ENCODE results near the gene INAFM2.

INAFM2 gene

GRCh38 chr15:40312370-40313158 is 10.9 kb upstream of the INAFM2 start:
- no peak for DNase-seq (ENCODE audit: low read depth)
- TF ChIP-seq, protein P1, sequence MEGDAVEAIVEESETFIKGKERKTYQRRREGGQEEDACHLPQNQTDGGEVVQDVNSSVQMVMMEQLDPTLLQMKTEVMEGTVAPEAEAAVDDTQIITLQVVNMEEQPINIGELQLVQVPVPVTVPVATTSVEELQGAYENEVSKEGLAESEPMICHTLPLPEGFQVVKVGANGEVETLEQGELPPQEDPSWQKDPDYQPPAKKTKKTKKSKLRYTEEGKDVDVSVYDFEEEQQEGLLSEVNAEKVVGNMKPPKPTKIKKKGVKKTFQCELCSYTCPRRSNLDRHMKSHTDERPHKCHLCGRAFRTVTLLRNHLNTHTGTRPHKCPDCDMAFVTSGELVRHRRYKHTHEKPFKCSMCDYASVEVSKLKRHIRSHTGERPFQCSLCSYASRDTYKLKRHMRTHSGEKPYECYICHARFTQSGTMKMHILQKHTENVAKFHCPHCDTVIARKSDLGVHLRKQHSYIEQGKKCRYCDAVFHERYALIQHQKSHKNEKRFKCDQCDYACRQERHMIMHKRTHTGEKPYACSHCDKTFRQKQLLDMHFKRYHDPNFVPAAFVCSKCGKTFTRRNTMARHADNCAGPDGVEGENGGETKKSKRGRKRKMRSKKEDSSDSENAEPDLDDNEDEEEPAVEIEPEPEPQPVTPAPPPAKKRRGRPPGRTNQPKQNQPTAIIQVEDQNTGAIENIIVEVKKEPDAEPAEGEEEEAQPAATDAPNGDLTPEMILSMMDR (IDR thresholded peaks at IDR 0.05; ENCODE audit: insufficient read depth, low read depth, low read length, missing control alignments) = no peak
- no peak overlapping the region for H3K4me3 ChIP-seq (ENCODE audit: low read depth, low read length)

- H3K4me3 ChIP-seq (ENCODE audit: low read depth, low read length) = no peak overlapping the region
- TF ChIP-seq, protein P1 (IDR thresholded peaks at IDR 0.05; ENCODE audit: insufficient read depth, low read depth, low read length, missing control alignments) = no peak
- peak; percentile 39 for DNase-seq (ENCODE audit: low read depth)
These were observed 9.7 kb upstream of the INAFM2 start for GRCh38 chr15:40313531-40314398.

- TF ChIP-seq, protein P1 (IDR thresholded peaks at IDR 0.05; ENCODE audit: insufficient read depth, low read depth, low read length, missing control alignments) = no peak
- no peak overlapping the region for H3K4me3 ChIP-seq (ENCODE audit: low read depth, low read length)
- DNase-seq (ENCODE audit: low read depth) = no peak
These were observed 8.7 kb upstream of the INAFM2 start for GRCh38 chr15:40314723-40315276.

GRCh38 chr15:40316931-40317330 is 6.6 kb upstream of the INAFM2 start:
- TF ChIP-seq, protein P1 (IDR thresholded peaks at IDR 0.05; ENCODE audit: insufficient read depth, low read depth, low read length, missing control alignments) = no peak
- H3K4me3 ChIP-seq (ENCODE audit: low read depth, low read length) = no peak overlapping the region
- DNase-seq (ENCODE audit: low read depth) = no peak

DNA sequence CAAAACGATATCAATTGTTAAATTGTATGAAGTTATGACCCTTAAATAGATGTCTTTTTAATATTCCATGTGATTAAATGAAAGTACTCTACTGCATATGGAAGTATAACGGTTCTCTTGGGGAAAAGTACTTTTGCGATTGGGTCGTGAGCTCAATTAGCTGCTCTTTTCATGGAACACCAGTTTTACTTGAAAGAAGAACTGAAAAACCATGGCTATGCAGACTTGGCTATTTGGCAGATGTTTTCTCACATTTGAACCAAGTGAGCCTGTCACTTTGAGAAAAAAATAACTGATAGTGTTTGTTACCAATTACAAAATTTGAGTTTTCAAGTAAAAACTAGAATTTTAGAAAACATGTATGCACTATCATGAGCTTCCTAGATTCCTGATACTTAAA is 5.9 kb upstream of the INAFM2 start:
- DNase-seq (ENCODE audit: low read depth) = no peak
- no peak overlapping the region for H3K4me3 ChIP-seq (ENCODE audit: low read depth, low read length)
- TF ChIP-seq, protein P1 (IDR thresholded peaks at IDR 0.05; ENCODE audit: insufficient read depth, low read depth, low read length, missing control alignments) = no peak

GRCh38 chr15:40320409-40320808 is 3.1 kb upstream of the INAFM2 start:
- DNase-seq (ENCODE audit: low read depth) = no peak
- TF ChIP-seq, protein P1 (IDR thresholded peaks at IDR 0.05; ENCODE audit: insufficient read depth, low read depth, low read length, missing control alignments) = no peak
- no peak overlapping the region for H3K4me3 ChIP-seq (ENCODE audit: low read depth, low read length)

All from GM12865 (cell line).